ENCODE data around the gene NDRG4.

GRCh38 chr16:58478427-58478826 lies 21.5 kb upstream of the NDRG4 start:
- TF ChIP-seq CTCF (IDR thresholded peaks at IDR 0.05) (no peak), POLR2A (IDR thresholded peaks at IDR 0.05) (no peak), POLR2AphosphoS5 (IDR thresholded peaks at IDR 0.05) (no peak)

Data from prostate gland (tissue), 2 donors.